NCI-H2107 treated with DMSO at 0.1 percent for 48 hours (cell line): ENCODE results near the gene DNAJB11.
"Not testable (repeated sequence)": the region's sequence is repeated elsewhere in the genome, so short reads cannot be mapped to it uniquely, and the experiment has no call there.

Experiments
- DNase-seq: peaks from one replicate; lab custom pipeline; 2025; ENCODE audit not compliant: unreplicated experiment; lab: John Stamatoyannopoulos, UW

Gene DNAJB11

DNA sequence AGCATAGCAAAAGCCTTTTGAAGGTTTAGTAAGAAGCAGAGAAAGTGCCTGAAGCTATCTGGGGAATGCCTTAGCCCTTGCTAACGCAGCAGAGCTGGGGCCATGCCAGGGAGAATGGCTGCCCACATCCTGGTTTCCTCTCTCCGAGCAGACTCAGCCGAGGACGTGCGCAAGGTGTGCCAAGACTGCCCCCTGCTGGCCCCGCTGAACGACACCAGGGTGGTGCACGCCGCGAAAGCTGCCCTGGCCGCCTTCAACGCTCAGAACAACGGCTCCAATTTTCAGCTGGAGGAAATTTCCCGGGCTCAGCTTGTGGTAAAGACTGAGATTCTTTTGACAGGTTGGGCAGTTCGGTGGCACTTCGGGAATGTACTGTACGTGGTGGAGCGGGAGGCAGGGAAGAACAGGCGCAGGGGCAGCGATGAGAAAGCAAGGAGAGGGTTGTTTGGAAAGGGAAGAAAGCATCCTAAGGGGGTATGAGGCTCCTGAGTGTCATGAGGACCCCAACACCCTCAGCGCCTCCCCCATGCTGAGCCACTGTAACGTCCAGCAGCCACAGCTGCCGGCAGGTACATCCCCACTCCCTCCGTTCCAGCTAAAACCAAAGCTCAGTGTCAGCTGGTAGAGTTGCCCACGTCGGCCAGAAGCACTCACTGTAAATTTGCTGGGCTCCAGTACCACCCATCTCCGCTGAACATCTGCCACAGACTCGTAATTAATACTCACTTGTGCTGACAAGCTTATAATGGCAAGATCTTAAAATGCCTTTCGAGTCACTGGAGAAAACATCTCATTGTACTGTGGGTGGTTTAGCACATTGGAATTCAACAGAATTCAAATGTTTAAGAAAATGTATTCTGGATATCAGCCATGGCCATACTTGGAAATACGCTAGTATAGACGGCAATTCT, 46.8 kb downstream of the DNAJB11 start:
- peak; percentile 92 for DNase-seq

DNA sequence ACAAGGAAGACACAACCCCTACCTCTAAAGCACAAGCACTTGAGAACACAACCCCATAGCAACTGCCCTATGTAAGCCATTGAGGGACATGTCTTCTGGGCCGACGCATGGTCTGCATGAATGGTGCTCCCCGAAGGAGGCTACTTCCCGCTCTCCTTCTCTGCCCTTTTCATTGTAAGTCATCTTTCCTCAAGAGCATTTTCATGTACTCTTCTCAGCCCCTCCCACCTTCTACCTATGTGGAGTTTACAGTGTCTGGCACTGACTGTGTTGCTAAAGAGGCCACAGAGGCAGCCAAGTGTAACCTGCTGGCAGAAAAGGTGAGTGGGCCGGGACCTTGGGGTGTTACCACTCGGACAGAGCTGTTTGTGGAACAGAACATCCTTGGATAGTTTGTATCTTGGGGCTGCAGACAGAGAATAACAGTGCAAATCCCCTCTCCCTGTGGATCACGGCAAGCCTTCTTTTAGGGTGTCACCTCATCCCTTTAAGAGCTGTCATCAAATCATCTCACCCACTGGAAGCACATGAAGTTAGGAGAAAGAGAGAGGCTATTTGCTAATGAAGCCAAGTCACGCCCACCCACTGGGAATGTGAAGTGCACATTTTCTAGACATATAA, 47.9 kb downstream of the DNAJB11 start:
- no peak for DNase-seq

DNA sequence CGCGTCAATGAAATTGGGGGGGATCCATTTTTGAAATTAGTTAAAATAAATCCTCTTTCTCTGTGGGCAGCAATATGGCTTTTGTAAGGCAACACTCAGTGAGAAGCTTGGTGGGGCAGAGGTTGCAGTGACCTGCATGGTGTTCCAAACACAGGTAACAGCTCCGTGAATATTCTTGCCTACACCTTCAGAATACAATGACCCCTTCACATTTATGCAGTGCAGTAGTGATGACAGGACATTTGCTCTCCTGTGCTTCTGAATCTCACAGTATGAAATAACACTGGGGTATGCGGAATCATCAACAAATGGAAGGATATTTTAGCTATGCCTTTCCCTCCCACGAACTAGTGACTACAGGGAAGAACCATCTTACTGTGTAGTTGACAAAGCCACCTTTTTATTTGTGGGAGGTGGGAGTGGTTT, 49.3 kb downstream of the DNAJB11 start:
- no peak for DNase-seq

DNA sequence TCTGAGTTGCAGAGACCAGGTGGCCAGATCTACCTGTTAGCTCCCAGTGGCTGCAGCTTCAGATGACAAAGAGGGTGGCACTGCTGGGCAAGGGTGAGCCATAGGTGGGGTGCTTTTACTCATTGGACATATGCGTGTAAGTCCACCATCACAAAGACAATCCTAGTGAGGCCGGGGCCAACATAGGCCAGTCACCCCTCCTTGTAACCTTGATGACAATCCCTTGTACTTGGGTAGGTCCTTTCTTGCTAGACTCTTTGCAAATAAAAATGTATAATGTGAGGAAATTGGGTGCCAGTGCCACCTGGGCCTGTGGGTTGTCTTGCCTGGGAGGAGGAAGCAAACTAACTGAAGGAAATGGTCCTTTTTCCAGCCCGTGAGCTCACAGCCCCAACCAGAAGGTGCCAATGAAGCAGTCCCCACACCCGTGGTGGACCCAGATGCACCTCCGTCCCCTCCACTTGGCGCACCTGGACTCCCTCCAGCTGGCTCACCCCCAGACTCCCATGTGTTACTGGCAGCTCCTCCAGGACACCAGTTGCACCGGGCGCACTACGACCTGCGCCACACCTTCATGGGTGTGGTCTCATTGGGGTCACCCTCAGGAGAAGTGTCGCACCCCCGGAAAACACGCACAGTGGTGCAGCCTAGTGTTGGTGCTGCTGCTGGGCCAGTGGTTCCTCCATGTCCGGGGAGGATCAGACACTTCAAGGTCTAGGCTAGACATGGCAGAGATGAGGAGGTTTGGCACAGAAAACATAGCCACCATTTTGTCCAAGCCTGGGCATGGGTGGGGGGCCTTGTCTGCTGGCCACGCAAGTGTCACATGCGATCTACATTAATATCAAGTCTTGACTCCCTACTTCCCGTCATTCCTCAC, 49.9 kb downstream of the DNAJB11 start:
- no peak for DNase-seq

DNA sequence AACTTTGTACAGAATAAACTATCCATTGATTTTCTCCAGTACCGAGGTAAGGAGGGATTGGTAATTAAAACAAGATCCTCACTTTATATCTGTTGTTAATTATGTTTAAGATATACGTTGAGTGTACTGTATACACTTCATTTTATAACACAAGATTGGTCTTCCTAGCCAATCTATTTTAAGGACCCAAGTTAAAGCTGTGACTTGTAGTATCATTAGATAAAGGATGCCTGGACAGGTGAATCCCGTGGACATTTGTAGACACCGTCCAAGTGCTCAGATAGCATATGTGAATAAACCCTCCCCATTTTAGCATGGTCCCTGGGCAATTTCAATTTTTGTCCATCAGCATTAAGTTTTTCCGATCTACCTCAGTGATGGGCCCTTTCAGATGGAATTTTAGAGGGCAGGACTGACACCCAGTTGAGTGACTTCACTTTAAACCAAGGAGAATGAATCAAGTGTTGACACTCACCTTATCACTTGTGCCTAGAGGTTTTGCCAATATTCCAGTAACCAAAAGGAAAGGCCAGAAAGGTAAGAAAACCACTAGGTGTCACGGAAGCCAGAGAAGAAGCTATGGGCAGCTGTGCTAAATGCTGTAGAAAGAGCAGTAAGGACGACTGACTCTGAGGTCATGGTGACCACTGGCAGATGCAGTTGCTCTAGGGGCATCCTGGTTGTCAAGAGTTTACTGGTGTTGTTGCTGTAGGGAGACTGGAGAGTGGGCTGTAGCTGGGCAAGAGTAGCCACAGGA, 51.6 kb downstream of the DNAJB11 start:
- no peak for DNase-seq

DNA sequence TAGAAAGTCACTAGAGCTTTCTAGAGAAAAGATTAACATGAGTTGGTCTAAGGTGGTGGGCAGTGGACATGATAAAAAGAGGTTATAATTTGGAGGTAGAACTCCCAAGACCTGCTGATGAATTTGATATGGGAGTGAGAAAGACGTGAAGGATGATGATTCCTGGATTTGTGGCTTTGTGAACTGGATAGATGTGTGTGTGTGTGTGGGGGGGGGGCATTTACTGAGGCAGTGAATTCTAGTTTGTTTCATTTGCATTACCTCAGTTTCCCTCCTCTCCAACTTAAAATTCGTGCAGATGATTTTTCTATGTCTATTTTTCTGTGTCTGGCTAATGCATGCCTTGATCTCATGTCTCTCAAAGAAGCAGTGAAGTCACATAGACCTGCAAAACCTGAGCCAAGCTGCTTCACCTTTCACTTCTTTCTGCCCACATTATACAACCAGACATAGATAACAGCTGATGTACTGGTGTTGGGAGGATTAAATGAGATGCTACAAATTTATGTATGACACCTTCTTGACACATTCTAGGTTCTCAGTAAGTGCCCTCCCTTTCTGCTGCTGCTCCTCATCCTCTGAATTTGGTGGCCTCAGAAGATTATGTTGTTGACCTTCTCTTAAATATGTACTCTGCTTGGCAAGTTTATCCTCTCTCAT, 52.3 kb downstream of the DNAJB11 start:
- no peak for DNase-seq

DNA sequence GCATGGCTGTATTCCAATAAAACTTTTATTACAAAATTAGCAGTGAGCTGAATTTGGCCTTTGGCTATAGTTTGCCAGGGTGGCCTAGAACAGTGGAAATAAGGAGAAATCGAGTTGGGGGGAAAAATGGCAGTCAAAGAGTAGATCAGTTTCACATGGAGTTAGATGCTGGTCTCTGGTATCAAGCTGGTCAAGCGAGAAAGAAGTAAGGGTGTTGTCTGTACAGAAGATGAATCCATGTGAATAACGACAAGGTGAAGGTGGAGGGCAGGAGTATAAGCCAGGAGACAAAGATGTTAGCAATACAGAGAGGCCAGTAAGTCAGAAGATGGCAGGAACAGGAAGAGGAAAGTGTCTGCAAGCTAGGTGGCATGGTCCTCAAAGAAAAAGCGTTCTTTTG, 54.1 kb downstream of the DNAJB11 start:
- no peak for DNase-seq

DNA sequence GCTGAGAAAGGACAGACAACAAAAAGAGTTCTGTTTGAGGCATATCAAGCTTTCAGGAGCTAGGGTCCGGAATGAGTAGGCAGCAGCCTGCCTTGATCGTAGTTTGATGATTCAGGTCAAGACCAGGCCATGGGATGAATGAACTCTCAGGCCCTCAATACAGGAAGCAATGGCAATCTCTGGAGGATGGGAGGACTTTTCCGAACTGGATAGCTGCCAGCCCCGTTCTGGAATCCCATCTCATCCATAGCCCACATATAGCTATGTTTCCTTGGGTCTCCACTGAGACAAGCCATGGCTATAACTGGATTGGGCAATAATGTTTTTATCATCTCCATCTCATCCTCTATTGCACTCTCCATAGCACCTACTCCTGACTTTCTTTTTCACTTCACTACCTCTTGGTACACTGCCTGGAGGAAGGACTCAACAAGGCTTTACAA, 55.1 kb downstream of the DNAJB11 start:
- no peak for DNase-seq

DNA sequence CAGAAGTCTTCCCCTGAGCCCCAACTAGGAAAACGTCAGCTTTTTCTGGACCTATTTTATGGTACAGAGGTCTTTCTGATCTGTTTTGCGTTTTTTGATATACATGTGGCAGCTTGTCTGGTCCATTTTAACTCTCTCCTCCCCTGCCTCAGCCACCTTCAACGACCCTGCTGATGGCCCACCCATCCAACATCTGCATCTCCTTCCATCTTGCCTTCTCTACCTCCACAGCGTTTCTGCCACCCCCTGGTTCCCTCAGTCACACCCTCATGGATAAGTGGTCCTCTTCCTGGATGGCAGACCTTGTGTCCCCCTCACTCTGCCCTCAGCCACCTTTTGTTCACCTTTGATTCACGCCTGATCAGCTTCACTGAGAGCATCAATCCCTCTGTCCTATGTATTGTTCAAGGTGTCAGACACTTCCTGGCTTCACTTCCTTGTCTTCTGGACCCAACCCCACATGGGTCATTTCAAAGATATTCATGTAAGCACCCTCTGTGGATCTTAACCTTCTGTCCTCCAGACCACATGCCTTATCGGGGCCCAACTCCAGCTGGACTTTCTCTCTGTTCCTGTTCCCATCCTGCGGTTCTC, 55.8 kb downstream of the DNAJB11 start:
- no peak for DNase-seq

DNA sequence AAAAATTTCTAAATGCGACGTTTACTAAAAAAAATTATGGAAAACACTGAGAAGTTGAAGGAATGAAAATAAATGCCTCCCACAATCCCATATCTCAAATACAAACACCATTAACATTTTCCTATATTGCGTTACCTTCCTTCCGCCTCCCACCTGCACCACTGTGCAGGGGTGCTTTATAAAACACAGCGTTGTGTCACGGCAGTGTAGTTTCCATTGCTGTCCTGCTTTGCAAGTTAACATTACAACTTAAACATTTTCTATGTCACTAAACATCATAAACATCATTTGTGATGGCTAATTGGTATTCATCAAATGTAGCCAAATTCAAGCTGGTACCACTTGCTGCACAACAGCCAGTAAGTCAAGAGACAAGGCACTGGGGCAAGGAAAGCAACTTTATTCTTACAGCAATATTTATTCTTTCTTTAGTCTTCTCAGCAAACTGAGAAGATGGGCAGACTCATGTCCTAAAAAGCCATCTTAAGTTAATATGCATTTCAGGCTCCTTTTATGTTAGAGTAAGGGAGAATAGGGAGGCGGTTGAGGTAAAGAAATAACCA, 57.4 kb downstream of the DNAJB11 start:
- no peak for DNase-seq

DNA sequence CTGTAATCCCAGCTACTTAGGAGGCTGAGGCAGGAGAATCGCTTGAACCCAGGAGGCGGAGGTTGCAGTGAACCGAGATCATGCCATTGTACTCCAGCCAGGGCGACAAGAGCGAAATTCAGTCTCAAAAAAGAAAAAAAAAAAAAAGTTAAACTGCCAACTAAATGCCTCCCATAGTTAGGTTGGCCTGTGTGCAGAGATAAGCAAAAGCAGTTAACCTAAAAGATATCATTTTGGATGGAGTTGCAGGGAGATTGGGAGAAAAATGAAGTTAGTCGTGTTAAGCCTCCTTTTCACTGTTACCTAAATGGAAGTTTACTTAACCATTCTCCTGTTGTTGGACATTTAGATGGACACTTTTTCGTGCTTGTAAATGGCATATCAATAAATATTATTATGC, 58.2 kb downstream of the DNAJB11 start:
- DNase-seq: no peak

DNA sequence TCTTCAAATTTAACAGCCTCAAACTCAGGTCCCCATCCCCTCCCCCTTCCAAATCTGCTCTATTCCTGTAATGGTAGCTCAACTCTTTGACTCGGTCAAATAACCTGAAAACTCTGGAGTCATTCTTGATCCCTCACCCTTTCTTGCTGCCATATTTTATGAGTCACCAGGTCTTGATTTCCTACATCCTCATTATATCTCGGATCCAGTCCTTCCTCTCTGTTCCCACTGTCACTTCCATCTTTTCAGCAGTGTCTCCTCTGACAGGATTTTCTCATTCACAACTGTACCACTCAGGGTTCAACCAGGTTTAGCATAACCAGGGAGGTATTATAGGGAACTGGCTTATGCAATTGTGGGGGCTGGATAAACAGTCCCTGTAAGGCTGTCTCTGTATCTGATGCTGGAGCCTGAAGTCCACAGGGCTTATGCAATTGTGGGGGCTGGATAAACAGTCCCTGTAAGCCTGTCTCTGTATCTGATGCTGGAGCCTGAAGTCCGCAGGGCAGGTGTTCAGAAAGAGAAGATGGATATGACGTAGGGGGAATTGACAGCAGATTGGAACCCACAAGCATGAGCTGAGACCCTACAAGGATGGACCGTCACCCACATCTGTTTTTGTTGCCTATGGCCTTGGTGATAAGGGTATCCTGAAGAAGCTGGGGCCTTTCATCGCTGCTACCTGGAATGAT, 60.6 kb downstream of the DNAJB11 start:
- no peak for DNase-seq

DNA sequence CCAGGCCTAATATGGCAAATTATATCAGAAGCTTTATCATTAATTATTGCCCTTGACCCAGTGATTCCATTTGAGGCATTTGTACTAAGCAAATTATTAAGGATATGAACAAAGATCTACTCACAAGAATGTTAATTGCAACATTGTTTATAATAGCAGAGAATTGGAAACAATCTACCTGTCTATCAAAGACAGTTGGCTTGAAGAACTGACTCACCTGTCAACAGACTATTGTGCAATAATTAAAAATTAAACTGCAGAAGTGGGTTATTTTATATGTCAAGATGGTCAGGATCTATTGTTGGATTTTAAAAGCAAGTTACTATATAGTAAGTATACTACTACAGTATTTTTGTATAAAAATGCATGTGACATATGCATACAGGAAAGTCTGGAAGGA, 63.0 kb downstream of the DNAJB11 start:
- no peak for DNase-seq

DNA sequence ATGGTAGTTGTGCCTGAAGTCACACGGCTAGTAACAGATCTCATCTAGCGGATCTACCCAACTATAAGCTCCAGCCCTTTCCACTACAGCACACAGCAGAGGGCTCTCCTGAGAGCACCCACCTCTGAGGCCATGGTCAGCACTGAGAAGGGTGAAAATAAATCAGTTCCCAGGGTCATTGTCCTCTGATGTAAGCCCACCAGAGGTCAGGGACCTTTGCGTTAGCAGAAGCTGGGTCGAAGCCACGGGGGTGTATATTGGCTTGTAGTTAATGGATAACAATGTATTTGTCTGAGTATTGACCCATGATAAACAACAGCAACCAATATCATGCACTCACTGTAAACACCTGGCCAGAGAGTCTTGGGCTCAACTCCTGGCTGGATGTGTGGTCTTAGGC, 63.7 kb downstream of the DNAJB11 start:
- not testable (repeated sequence) for DNase-seq
